HG03460 (cell line): Measurements from ENCODE around the gene ZNF165.
"Not testable (repeated sequence)": the region's sequence is repeated elsewhere in the genome, so short reads cannot be mapped to it uniquely, and the experiment has no call there.

Experiments used
- ATAC-seq: cut with Tn5 transposase; IDR thresholded peaks from one replicate; pipeline ENCODE4 v1.9.1; 2021; ENCODE audit not compliant: unreplicated experiment

Gene ZNF165

GRCh38 chr6:28121876-28122275, 41.5 kb downstream of the ZNF165 start:
- ATAC-seq = no peak

- not testable (repeated sequence) for ATAC-seq
These were observed 41.9 kb downstream of the ZNF165 start for GRCh38 chr6:28122283-28122682.

- ATAC-seq = peak; percentile 95
These were observed 44.1 kb downstream of the ZNF165 start, which contains the start of gene ZSCAN16 for GRCh38 chr6:28124350-28124970. Gene ZSCAN16 (plus strand): TSS chr6:28124609. CDS start chr6:28125444, 835 bp downstream.

- no peak for ATAC-seq
These were observed 44.6 kb downstream of the ZNF165 start for GRCh38 chr6:28124971-28125353.

- no peak for ATAC-seq
These were observed 45.0 kb downstream of the ZNF165 start for GRCh38 chr6:28125401-28125800.

- no peak for ATAC-seq
These were observed 53.6 kb downstream of the ZNF165 start for GRCh38 chr6:28134015-28134414.

GRCh38 chr6:28134716-28135115, 54.3 kb downstream of the ZNF165 start:
- ATAC-seq = no peak

GRCh38 chr6:28135393-28135792, 55.0 kb downstream of the ZNF165 start:
- no peak for ATAC-seq

GRCh38 chr6:28136585-28137504, 56.5 kb downstream of the ZNF165 start:
- peak; percentile 63 for ATAC-seq

- ATAC-seq = no peak
These were observed 57.2 kb downstream of the ZNF165 start for GRCh38 chr6:28137505-28137981.
